OCI-LY7 (cell line): ENCODE measurements around the gene ALKBH3. TPM values are rescaled to one million over a fixed set of nuclear protein-coding genes. Genes with fewer than 3 reads are reported as not detected.

Experiments used
- BruUV-seq: library from RNA; stranded (reverse); fragments of 400-500 nt; replicated peaks from 2 replicates; lab custom pipeline; 2021; lab: Mats Ljungman, UMichigan
- CTCF ChIA-PET: fragments of 300-600 bp; sonication (Branson Sonifier 250); formaldehyde crosslinking; loops from one replicate; lab custom pipeline; 2022; ENCODE audit warnings: antibody characterized with exemption; ENCODE audit not compliant: unreplicated experiment; lab: Charles Lee
- POLR2A ChIA-PET: fragments of 300-600 bp; sonication (Branson Sonifier 250); formaldehyde crosslinking; loops from one replicate; lab custom pipeline; 2022; ENCODE audit warnings: antibody characterized with exemption; lab: Charles Lee
- DNase-seq: peaks from one replicate; pipeline ENCODE4 v3.0.0-alpha.2; 2015; ENCODE audit warnings: low spot score
- H2AFZ ChIP-seq: fragments of 200-600 bp; sonication (generic), shearing (Covaris generic); 2 replicates; pipeline ENCODE4 v1.6.1; 2014; ENCODE audit warnings: mild to moderate bottlenecking, antibody characterized with exemption, low read length, moderate library complexity
- H3K27ac ChIP-seq: fragments of 200-600 bp; sonication (generic); 2 replicates; pipeline ENCODE4 v1.5.1; 2014; ENCODE audit warnings: mixed run types, low read depth, mild to moderate bottlenecking, moderate library complexity, low read length, inconsistent platforms; ENCODE audit not compliant: poor library complexity, severe bottlenecking
- H3K36me3 ChIP-seq: fragments of 200-600 bp; sonication (generic); 2 replicates; pipeline ENCODE4 v1.6.1; 2014; ENCODE audit warnings: mild to moderate bottlenecking, antibody characterized with exemption, low read length, moderate library complexity, mixed read lengths; ENCODE audit not compliant: insufficient read depth
- H3K4me1 ChIP-seq: fragments of 200-600 bp; sonication (generic); 2 replicates; pipeline ENCODE4 v1.5.1; 2014; ENCODE audit warnings: mild to moderate bottlenecking, low read length; ENCODE audit not compliant: insufficient read depth, poor library complexity, severe bottlenecking
- H3K4me2 ChIP-seq: fragments of 200-600 bp; sonication (generic); 2 replicates; pipeline ENCODE4 v1.6.1; 2014; ENCODE audit warnings: mild to moderate bottlenecking, low read length
- H3K4me3 ChIP-seq: fragments of 200-600 bp; sonication (generic); 2 replicates; pipeline ENCODE4 v1.5.1; 2014; ENCODE audit warnings: mild to moderate bottlenecking, low read depth, low read length; ENCODE audit not compliant: poor library complexity, severe bottlenecking
- H3K79me2 ChIP-seq: fragments of 200-600 bp; sonication (generic); 2 replicates; pipeline ENCODE4 v1.6.1; 2016; ENCODE audit warnings: low read depth, mild to moderate bottlenecking, low read length, moderate library complexity, mixed read lengths; ENCODE audit not compliant: insufficient read depth
- H3K9me2 ChIP-seq: fragments of 200-600 bp; sonication (generic); 2 replicates; pipeline ENCODE4 v1.6.1; 2016; ENCODE audit warnings: mild to moderate bottlenecking, low read length, mixed read lengths; ENCODE audit not compliant: insufficient read depth
- H3K9me3 ChIP-seq: fragments of 200-600 bp; sonication (generic); 2 replicates; pipeline ENCODE4 v1.6.1; 2014; ENCODE audit warnings: mild to moderate bottlenecking, mixed run types, low read length, mixed read lengths
- H4K20me1 ChIP-seq: fragments of 200-600 bp; sonication (generic); 2 replicates; pipeline ENCODE4 v1.6.1; 2014; ENCODE audit warnings: mild to moderate bottlenecking, antibody characterized with exemption, low read length, moderate library complexity, mixed read lengths; ENCODE audit not compliant: insufficient read depth
- CTCF ChIP-seq: fragments of 200-600 bp; sonication (generic); conservative IDR thresholded peaks from 2 replicates; pipeline ENCODE4 v1.5.1; 2014; ENCODE audit warnings: mild to moderate bottlenecking, antibody characterized with exemption, low read length, moderate library complexity, mixed read lengths
- EZH2phosphoT487 ChIP-seq: fragments of 200-600 bp; sonication (generic); IDR thresholded peaks from 2 replicates; pipeline ENCODE4 v1.6.1; 2018; ENCODE audit warnings: low read depth, borderline replicate concordance, mild to moderate bottlenecking, mixed run types, antibody characterized with exemption, low read length, moderate library complexity, mixed read lengths
- intact Hi-C: fragments of 100-400 bp; cut with micrococcal nuclease; formaldehyde crosslinking; loops from one replicate; pipeline ENCODE4 v1.10.0; 2022; ENCODE audit not compliant: unreplicated experiment
- total RNA-seq, 2 experiments: library from RNA; depleted of rRNA in 1 of 2; stranded (reverse); fragments of >200 nt in 1 of 2; shearing (Covaris generic) in 1 of 2; gene quantifications; 2 replicates each; pipeline ENCODE4 v1.2.3, GENCODE V29; 2014 to 2022

Gene ALKBH3
- total RNA-seq, 2 experiments from 2014 or later, result not detected

- no peaks in the 10 kb centered on the region for H3K9me3 ChIP-seq
- H3K4me2 ChIP-seq, result no peak overlapping the region
- no peaks in the 10 kb centered on the region for H3K9me2 ChIP-seq
- intact Hi-C loops, result no loop called here
- H3K4me3 ChIP-seq, result no peak overlapping the region
- no peak overlapping the region for H3K27ac ChIP-seq
- DNase-seq, result no peak
- H3K4me1 ChIP-seq, result no peaks in the 10 kb centered on the region
- no peaks in the 10 kb centered on the region for H3K79me2 ChIP-seq
- no peak for TF ChIP-seq CTCF
- TF ChIP-seq EZH2phosphoT487, result no peak
- no peak overlapping the region for H2AFZ ChIP-seq
- ChIA-PET CTCF (no interaction called here), POLR2A (interaction anchor here (0.6 kb wide), 1 partner anchor 316 kb away, joined by 3 read pairs; no protein-coding TSS in a partner anchor)
- no TSS peak for BruUV-seq
- no peaks in the 10 kb centered on the region for H4K20me1 ChIP-seq
- no peaks in the 10 kb centered on the region for H3K36me3 ChIP-seq
Measured at GRCh38 chr11:43879789-43880639, 617 bp upstream of the ALKBH3 start.

- ChIA-PET CTCF (no interaction called here), POLR2A (interaction anchor here (0.7 kb wide), 1 partner anchor 60 kb away, joined by 3 read pairs; no protein-coding TSS in a partner anchor)
- Histone ChIP-seq H3K4me3 (no peak overlapping the region), H2AFZ (no peak overlapping the region), H3K4me1 (no peaks in the 10 kb centered on the region), H3K9me3 (no peaks in the 10 kb centered on the region), H3K9me2 (no peaks in the 10 kb centered on the region), H3K27ac (no peak overlapping the region), H4K20me1 (no peaks in the 10 kb centered on the region), H3K79me2 (no peaks in the 10 kb centered on the region), H3K4me2 (no peak overlapping the region), H3K36me3 (no peaks in the 10 kb centered on the region)
- no peak for DNase-seq
- intact Hi-C loops, result loop anchor here (5.0 kb wide), 1 partner anchor 144 kb away; no protein-coding TSS in a partner anchor
- no peak for TF ChIP-seq CTCF
- TF ChIP-seq EZH2phosphoT487, result no peak
- BruUV-seq, result no TSS peak
Measured at GRCh38 chr11:43892851-43893250, 12.2 kb downstream of the ALKBH3 start.

- TF ChIP-seq EZH2phosphoT487 (no peak), CTCF (no peak)
- Histone ChIP-seq H3K79me2 (no peaks in the 10 kb centered on the region), H3K4me1 (no peaks in the 10 kb centered on the region), H3K27ac (no peak overlapping the region), H3K36me3 (no peaks in the 10 kb centered on the region), H3K9me3 (no peaks in the 10 kb centered on the region), H2AFZ (no peak overlapping the region), H3K9me2 (no peaks in the 10 kb centered on the region), H3K4me2 (no peak overlapping the region), H3K4me3 (no peak overlapping the region), H4K20me1 (no peaks in the 10 kb centered on the region)
- intact Hi-C loops, result loop anchor here (5.0 kb wide), 1 partner anchor 143 kb away; no protein-coding TSS in a partner anchor
- no TSS peak for BruUV-seq
- ChIA-PET CTCF (no interaction called here), POLR2A (interaction anchor here (1.1 kb wide), 1 partner anchor 10 kb away, joined by 4 read pairs; no protein-coding TSS in a partner anchor)
- DNase-seq, result no peak
Measured at GRCh38 chr11:43894546-43894945, 13.9 kb downstream of the ALKBH3 start.
